GM18505 (cell line): ENCODE data around the gene CLCNKB.
"Not testable (repeated sequence)": the region's sequence is repeated elsewhere in the genome, so short reads cannot be mapped to it uniquely, and the experiment has no call there.

Source experiments
- ATAC-seq: cut with Tn5 transposase; IDR thresholded peaks from one replicate; pipeline ENCODE4 v1.9.1; 2021; ENCODE audit not compliant: unreplicated experiment
- POLR2A ChIP-seq: IDR thresholded peaks from 4 replicates; pipeline ENCODE4 v1.6.1; 2011; ENCODE audit warnings: borderline replicate concordance; ENCODE audit not compliant: insufficient read depth, insufficient read length; ENCODE audit errors: extremely low read depth

The CLCNKB gene

DNA sequence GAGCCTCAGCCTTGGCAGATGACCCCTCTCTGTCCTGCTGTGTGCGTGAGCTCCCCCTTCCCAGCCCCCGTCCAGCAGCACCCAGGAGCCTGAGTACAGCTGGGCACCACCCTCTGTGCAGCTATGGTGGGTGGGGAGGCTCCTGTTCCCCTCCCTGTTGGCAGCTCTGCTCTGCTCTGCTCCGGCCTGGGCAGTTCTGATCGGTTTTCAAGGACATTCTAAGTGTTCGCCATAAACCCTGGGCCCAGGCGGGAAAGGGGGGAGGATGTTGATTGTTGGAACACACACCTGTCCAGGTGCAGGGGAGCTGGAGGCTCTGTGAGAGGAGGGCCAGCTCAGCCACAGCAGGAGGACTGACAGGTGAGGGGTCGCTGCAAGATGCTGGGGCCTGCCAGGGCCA lies at the start of gene CLCNKB:
Gene CLCNKB (plus strand): TSS at position 262 of the 400 bp plus-strand sequence. CDS start 711 bp downstream, outside the sequence.
- TF ChIP-seq POLR2A = no peak
- no peak for ATAC-seq

DNA sequence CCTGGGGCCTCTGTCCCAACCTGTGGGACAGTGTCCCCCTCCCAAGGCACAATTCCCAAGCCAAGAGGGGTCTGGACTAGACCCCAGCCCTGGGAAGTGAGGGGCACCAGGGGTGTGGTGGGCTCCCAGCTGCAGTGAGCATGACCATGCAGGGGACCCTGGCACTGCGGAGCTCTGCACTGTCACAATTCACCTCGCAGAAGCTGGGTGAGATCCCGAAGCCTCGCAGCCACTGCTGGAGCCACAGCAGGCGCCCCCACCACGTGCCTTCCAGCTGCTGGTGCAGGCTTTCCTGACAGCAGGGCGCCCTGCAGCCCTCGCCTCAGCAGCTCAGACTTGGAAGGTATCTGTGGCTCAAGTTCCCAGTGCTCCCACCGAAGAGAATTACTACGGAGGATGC lies 49.5 kb upstream of the CLCNKB start:
- no peak for ATAC-seq
- no peak for TF ChIP-seq POLR2A

DNA sequence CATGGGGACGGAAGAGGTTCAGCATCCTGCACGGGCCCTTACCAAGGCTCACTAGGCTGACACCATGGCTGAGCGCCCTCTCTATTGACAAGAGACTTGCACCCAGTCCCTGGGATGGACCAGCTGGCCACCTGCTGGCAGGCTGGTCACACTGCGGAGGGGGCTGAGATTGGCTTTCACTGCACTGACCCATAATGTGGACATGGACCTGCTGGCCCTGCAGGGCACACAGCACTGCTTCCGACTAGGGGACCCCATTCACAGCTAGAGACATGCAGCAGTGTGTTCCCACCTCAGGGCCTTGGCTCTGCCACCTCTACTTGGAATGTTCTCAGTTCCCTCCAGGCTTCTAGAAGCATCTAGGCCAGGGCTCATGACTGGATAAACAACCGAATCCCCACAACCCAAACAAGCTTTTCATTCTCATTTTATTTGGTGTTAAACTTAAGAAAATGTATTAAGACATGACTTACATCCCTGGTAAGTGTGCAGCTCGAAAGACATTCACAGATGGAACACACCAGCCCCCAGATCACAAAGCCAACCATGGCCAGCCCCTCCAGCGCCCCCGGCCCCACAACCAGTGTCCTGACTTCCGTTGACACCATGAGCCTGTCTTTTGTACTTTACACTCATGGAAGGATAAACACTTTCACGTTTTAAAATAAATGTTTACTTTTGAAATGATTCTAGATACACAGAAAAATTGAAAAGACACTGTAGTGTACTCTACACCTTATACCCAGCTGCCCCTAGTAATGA lies 48.8 kb upstream of the CLCNKB start:
- TF ChIP-seq POLR2A = no peak
- ATAC-seq = no peak

DNA sequence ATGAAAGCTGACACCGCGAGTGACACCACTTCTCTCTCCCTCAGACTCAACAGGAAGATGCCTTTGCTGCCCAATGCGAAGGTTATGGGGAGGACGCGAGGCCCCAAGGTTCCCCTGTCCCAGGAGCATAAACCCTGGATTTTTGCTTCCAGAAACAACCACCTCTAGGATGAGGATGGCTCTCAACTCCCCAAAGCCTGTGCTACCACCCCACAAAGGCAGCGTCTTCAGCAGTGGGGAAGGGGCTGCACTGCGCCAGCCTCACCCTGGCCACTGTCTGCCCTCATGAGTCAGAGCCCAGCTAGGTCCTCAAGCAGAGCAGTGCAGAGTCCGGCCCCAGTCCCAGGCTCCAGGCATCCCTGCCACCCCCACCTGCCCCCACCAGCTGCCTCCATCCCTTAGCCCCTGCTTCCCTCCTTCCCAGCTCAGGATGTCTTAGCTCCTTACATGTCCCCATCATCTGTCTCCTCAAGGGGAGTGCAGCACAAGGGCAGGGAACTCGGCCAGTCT lies 46.5 kb upstream of the CLCNKB start:
- TF ChIP-seq POLR2A = no peak
- no peak for ATAC-seq

DNA sequence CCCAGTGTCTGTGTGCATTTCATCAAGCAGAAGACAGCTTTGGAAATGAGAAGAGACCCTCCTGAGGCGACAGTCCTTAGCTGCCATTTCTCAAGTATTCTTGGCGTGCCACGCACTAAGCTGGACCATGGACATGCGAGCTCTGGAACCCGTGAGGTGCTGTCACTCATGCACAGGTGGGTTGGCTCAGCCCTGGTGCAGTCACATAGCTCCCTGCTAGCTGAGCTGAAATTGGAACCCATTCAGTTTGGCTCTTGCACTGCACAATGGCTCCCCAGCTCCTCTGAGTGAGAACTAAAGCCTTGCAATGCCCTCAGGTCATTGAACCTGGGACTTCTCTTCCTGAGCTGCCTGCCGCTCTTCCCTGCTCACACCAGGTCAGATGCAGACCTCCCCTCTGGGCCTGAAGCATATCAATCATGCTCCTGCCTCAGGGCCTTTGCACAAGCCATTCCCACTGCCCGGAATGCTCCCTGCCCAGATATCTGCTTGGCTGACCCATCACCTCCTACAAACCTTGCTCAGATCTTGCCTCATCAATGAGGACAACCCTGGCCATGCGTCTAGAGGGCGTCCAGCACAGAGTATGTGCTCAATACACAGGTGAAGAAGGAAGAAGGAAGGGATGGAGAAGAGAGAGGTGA lies 45.8 kb upstream of the CLCNKB start:
- no peak for TF ChIP-seq POLR2A
- no peak for ATAC-seq

DNA sequence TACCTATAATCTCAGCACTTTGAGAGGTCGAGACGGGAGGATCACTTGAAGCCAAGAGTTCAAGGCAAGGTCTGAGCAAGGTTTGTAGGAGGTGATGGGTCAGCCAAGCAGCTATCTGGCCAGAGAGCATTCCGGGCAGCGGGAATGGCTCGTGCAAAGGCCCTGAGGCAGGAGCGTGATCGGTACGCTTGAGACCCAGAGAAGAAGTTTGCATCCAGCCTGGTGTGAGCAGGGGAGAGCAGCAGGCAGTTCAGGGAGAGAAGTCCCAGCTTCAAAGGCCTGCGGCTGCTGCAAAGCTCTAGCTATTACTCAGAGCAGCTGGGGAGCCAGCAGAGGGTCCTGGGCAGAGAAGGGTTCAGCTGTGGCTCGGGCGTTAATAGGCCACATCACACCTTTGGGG lies 44.7 kb upstream of the CLCNKB start:
- ATAC-seq = no peak
- TF ChIP-seq POLR2A = no peak

DNA sequence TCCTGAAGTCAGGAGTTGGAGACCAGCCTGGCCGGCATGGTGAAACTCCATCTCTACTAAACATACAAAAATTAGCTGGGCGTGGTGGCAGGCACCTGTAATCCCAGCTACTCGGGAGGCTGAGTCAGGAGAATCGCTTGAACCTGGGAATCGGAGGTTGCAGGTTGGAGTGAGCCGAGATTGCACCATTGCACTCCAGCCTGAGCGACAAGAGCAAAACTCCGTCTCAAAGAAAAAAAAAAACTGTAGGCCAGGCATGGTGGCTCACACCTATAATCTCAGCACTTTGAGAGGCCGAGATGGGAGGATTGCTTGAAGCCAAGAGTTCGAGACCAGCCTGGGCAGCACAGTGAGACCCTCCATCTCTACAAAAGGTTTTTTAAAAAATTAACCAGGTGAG lies 42.3 kb upstream of the CLCNKB start:
- ATAC-seq = not testable (repeated sequence)

DNA sequence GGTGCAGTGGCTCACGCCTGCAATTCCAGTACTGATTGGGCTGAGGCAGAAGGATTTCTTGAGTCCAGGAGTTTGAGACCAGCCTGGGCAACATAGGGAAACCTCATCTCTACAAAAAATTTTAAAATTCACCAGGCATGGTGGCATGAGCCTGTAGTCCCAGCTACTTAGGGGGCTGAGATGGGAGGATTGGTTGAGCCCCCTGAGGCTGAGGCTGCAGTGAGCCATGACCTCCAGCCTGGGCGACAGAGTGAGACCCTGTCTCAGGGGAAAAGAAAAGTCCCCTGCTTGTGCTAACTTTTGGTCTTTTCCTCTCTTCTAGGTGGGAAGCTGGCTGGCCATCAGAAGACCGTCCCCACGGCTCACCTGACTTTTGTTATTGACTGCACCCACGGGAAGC lies 38.0 kb upstream of the CLCNKB start:
- no peak for TF ChIP-seq POLR2A
- no peak for ATAC-seq

DNA sequence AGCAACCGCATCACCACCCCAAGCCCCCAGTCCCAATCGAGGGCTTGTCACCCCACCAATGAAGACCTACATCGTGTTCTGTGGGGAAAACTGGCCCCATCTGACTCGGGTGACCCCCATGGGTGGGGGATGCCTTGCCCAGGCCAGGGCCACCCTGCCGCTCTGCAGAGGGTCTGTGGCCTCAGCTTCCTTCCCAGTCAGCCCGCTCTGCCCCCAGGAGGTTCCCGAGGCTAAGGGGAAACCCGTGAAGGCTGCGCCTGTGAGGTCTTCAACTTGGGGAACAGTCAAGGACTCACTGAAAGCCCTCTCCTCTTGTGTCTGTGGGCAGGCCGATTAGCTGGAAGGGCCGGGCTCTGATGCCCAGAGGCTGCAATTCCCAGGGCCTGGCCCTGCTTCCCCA lies 37.6 kb upstream of the CLCNKB start:
- no peak for ATAC-seq
- no peak for TF ChIP-seq POLR2A

DNA sequence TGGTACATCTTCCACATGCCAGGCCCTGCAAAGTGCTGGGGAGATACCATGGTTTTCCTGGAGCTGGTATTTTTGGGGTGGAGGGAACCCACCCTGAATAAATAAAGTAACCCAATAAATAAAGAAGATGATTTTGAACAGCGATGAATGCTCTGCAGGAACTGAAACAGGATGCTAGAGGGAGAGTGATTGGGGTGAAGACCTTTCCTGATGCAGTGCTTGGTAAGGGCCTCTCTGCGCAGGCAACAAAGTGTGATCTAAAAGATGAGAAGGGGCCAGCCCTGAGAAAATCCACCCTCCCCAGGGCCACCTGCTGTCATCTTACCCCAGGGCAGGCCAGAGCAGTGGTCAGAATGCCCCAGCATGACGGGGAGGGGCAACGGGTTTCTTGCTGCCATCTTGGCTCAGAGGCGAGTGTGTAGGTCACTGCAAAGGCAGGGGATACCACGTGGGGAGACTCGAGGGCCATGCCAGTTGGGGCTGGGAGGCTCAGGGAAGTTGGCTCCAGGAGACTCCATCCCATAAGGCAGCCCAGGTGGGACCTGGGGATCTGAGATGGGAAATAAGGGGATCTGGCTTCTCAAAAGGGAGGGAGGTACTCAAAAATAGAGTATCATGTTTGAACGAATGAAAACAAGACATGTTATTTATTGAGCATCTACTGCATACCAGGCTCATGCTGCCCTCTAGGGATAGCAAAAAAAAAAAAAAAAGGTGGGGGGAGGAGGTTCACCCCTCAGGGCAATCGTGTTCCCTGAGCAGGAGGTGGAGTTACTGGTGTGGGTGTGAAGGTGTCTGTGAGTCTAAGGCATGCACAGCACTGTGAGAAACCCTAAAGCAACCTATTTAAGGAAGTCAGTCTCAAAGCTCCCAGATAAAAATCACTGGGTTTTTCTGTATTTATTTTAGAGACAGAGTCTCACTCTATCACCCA lies 36.8 kb upstream of the CLCNKB start:
- ATAC-seq = no peak
- TF ChIP-seq POLR2A = no peak

DNA sequence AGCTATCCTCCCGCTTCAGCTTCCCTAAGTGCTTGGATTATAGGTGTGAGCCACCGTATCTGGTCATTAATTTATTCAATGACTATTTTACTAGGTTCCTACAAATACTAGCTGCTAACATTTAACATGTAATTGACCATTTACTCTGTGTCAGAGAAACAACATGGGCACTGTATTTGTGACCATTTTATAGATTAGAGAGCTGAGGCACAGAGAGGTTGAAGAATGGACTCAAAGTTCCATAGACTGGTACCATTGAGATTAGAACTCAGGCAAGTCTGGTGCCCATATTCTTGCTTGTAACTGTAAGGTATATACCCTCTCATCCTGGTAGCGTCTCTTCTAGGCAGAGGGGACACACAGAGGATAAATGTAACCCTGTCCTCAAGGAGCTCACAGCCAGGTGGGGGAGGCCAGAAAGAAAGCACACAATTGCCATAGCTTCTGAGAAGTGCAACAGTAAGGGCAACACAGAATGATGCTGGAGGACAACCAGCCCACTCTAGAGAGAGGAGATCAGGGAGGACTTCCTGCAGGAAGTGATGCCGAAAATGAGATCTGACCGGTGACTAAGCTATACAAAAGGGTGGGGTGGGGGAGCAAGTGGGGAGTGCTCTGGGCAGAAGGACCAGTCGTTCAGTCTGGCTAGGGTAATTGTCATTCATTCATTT lies 35.8 kb upstream of the CLCNKB start:
- ATAC-seq = no peak
- no peak for TF ChIP-seq POLR2A

DNA sequence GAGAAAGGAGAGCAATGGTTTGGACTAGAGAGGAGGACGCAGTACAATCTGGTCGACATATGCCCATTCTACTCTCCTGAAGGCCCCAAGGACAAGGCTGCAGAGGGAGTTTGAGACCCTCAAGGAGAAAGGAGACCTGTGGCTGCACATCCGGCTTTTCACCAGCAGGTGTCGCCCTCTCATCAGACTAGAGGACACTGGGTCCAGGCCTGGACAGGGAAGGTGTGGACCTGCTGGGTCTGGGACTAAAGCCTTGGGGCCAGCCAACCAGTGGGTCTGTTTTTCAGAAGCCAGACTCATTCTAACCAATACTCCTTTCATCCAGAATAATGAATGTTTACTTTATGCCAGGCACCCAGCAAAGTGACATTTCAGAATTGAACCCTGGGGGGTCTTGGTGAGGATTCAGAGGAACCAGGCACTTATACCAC lies 34.5 kb upstream of the CLCNKB start:
- TF ChIP-seq POLR2A = no peak
- no peak for ATAC-seq

DNA sequence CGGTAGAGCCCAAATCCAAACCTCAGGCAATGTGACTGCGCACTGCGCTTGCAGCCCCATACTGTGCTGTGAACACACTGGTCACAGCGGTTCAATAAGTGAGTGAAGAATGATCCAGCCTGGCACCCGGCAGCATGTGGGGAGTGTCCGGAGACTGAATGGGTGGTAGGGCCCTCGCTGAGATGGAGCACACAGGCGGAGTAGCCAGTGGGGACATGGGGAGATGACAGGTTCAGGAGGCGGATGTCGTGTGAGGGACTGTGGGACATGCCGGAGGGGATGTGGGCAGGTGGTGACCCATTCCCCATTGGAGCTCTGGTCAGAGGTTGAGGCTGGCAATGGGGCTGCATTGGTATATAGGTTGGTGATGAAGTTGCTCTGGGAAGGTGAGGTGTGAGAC lies 33.9 kb upstream of the CLCNKB start:
- TF ChIP-seq POLR2A = no peak
- no peak for ATAC-seq
